Activated CD4-positive, alpha-beta memory T cell treated with anti-CD3 and anti-CD28 coated beads for 36 hours (primary cell): ENCODE measurements around the gene EPG5. TPM values are rescaled to one million over a fixed set of nuclear protein-coding genes. Genes with fewer than 3 reads are reported as not detected.
"Not testable (repeated sequence)": the region's sequence is repeated elsewhere in the genome, so short reads cannot be mapped to it uniquely, and the experiment has no call there.

Experiments
- CTCF ChIA-PET: fragments of 350-600 bp; sonication (Branson Sonifier 250); formaldehyde crosslinking; loops from one replicate; lab custom pipeline; 2021; ENCODE audit warnings: antibody characterized with exemption, inconsistent platforms; lab: Charles Lee
- POLR2A ChIA-PET: fragments of 350-600 bp; sonication (Branson Sonifier 250); formaldehyde crosslinking; loops from one replicate; lab custom pipeline; 2021; ENCODE audit warnings: antibody characterized with exemption; lab: Charles Lee
- DNase-seq: peaks from one replicate; pipeline ENCODE4 v3.0.0-alpha.2; 2020
- H3K27ac Mint-ChIP-seq: one replicate; pipeline ENCODE4 v1.8.0; 2021; ENCODE audit warnings: mixed read lengths
- H3K27me3 Mint-ChIP-seq: one replicate; pipeline ENCODE4 v1.8.0; 2021; ENCODE audit warnings: mixed read lengths
- H3K36me3 Mint-ChIP-seq: one replicate; pipeline ENCODE4 v1.8.0; 2021; ENCODE audit warnings: mixed read lengths
- H3K4me1 Mint-ChIP-seq: one replicate; pipeline ENCODE4 v1.8.0; 2021; ENCODE audit warnings: low read depth, mixed read lengths
- H3K4me3 Mint-ChIP-seq: one replicate; pipeline ENCODE4 v1.8.0; 2021; ENCODE audit warnings: mild to moderate bottlenecking, mixed read lengths
- H3K9me3 Mint-ChIP-seq: one replicate; pipeline ENCODE4 v1.8.0; 2021; ENCODE audit warnings: mixed read lengths
- intact Hi-C: fragments of 100-400 bp; cut with micrococcal nuclease; formaldehyde crosslinking; loops from one replicate; pipeline ENCODE4 v1.15.1; 2023
- total RNA-seq, 2 experiments: library from RNA; stranded (reverse); gene quantifications; one replicate each; pipeline ENCODE4 v1.2.3, GENCODE V29; 2021

The EPG5 gene
- total RNA-seq, 2 experiments from 2014 or later: 18.8 to 21.4 TPM

DNA sequence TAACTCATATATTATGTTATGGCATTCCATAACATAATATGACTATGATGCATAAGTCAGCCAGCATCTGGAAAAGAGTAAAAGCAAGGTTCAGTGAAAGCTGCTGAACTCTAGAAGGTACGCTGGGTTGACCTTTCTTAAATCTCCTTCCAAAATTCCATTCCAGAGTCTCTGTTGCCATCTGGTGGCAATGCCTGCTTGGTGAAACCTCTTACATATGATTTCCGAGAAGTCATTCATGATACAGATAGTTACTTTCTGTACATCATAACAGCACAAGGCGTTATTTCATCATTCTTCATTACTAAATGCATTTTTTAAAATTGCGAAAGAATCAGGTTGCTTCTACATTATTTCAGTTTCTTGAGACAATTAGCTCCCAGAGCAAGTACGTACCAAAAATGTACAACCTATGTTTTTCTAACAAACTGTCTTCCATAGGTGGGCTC lies 7.0 kb upstream of the EPG5 start:
- peak; percentile 83 for DNase-seq
- H3K9me3 Mint-ChIP-seq: no peaks in the 10 kb centered on the region
- ChIA-PET CTCF (interaction anchor here (0.6 to 3.9 kb wide), 24 partner anchors 11 to 311 kb away, joined by 3 to 46 read pairs (median 4); no protein-coding TSS in a partner anchor), POLR2A (interaction anchor here (0.6 to 1.3 kb wide), 3 partner anchors 97 to 100 kb away, joined by 3 to 4 read pairs (median 3); no protein-coding TSS in a partner anchor)
- no peaks in the 10 kb centered on the region for H3K36me3 Mint-ChIP-seq
- intact Hi-C loops: loop anchor here (1.0 to 2.0 kb wide), 7 partner anchors 64 to 353 kb away; no protein-coding TSS in a partner anchor
- H3K27me3 Mint-ChIP-seq: no peaks in the 10 kb centered on the region
- H3K27ac Mint-ChIP-seq: peak overlapping the region; percentile 78
- no peak overlapping the region for H3K4me3 Mint-ChIP-seq
- peaks cover 5% of the 10 kb centered on the region for H3K4me1 Mint-ChIP-seq

DNA sequence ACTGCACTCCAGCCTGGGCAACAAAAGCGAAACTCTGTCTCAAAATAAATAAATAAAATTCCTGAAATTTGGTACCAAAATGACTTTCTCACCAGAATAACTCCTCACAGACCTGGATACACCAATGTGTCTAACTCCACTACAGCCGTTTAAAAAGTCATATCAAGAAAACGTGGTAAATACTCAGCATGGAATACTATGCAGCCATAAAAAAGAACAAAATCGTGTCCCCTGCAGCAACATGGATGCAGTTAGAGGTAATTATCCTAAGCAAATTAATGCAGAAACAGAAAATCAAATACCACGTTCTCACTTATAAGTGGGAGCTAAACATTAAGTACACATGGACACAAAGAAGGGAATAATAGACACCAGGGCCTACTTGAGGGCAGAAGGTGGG lies 2.2 kb downstream of the EPG5 start:
- intact Hi-C loops, H3K4me3 Mint-ChIP-seq, DNase-seq, POLR2A ChIA-PET, H3K36me3 Mint-ChIP-seq, H3K9me3 Mint-ChIP-seq, H3K27ac Mint-ChIP-seq, H3K27me3 Mint-ChIP-seq: not testable (repeated sequence)
- CTCF ChIA-PET: interaction anchor here (4.5 kb wide), 1 partner anchor 108 kb away, joined by 23 read pairs; the partner anchor contains the start of gene PSTPIP2
- peaks cover 52% of the 10 kb centered on the region for H3K4me1 Mint-ChIP-seq

DNA sequence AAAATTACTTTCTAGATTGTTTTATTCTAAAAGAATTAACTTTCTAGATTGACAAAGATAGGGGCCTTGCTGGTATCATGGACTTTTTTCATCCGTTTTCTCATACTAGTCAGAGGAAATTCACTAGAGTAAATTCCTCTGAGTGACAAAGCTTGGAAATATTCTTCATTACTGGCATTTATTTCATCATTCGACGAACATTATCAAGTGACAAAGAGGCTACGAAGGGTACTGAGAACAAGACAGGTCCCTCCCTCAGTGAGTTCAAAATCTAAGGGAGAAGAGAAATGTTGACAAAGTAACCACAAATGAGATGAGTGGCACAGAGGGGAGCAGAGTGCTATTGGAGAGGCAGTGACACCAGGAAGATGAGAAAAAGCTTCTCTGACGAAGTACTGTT lies 4.3 kb downstream of the EPG5 start:
- no peaks in the 10 kb centered on the region for H3K27me3 Mint-ChIP-seq
- intact Hi-C loops: loop anchor here (1.0 to 2.0 kb wide), 4 partner anchors 24 to 276 kb away; no protein-coding TSS in a partner anchor
- ChIA-PET POLR2A (interaction anchor here (1.2 kb wide), 1 partner anchor 35 kb away, joined by 3 read pairs; no protein-coding TSS in a partner anchor), CTCF (interaction anchor here (1.0 to 4.5 kb wide), 6 partner anchors 9 to 110 kb away, joined by 3 to 23 read pairs (median 6); partner anchors contain the start of gene PSTPIP2)
- H3K4me3 Mint-ChIP-seq: peak overlapping the region; percentile 17
- peaks cover 60% of the 10 kb centered on the region for H3K4me1 Mint-ChIP-seq
- DNase-seq: no peak
- H3K27ac Mint-ChIP-seq: peak overlapping the region; percentile 86
- no peaks in the 10 kb centered on the region for H3K9me3 Mint-ChIP-seq
- peaks cover 10% of the 10 kb centered on the region for H3K36me3 Mint-ChIP-seq

DNA sequence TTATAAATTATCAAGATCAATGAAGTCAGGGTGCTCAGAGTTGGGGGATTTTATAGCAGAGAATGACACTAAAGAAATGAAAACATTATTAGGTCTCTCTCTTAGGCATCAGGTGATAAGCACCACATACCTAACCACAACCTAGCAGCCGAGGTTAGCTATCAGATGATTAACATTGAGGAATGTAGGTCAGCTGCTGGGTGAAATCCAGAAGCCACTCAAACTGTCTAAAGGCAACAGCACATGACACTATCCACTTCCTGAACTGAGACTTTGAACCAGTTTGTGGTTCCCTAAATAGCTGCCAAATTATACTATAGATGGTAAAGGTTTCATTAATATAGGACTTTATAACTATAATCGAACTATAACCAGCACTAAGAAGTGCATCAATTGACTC lies 4.7 kb downstream of the EPG5 start:
- Mint-ChIP-seq H3K4me1 (peaks cover 63% of the 10 kb centered on the region), H3K4me3 (no peak overlapping the region), H3K36me3 (peaks cover 10% of the 10 kb centered on the region), H3K9me3 (no peaks in the 10 kb centered on the region), H3K27me3 (no peaks in the 10 kb centered on the region), H3K27ac (peak overlapping the region; percentile 79)
- POLR2A ChIA-PET: interaction anchor here (1.2 kb wide), 1 partner anchor 35 kb away, joined by 3 read pairs; no protein-coding TSS in a partner anchor
- CTCF ChIA-PET: interaction anchor here (1.0 to 4.5 kb wide), 6 partner anchors 10 to 110 kb away, joined by 3 to 23 read pairs (median 6); partner anchors contain the start of gene PSTPIP2
- intact Hi-C loops: loop anchor here (1.0 to 2.0 kb wide), 4 partner anchors 24 to 276 kb away; no protein-coding TSS in a partner anchor
- DNase-seq: peak; percentile 59

DNA sequence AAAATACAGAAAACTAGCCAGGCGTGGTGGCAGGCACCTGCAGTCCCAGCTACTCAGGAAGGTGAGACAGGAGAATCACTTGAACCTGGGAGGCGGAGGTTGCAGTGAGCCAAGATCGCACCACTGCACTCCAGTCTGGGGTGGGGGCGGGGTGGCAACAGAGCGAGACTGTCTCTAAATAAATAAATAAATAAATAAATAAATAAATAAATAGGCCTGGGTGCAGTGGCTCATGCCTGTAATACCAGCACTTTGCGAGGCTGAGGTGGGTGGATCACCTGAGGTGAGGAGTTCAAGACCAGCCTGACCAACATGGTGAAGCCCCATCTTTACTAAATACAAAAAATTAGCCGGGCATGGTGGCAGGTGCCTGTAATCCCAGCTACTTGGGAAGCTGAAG lies 7.6 kb downstream of the EPG5 start:
- Mint-ChIP-seq H3K4me1 (peaks cover 64% of the 10 kb centered on the region), H3K36me3 (peaks cover 18% of the 10 kb centered on the region)
- DNase-seq, H3K4me3 Mint-ChIP-seq, H3K27ac Mint-ChIP-seq, intact Hi-C loops, H3K27me3 Mint-ChIP-seq, H3K9me3 Mint-ChIP-seq: not testable (repeated sequence)
- ChIA-PET POLR2A (interaction anchor here (1.1 kb wide), 1 partner anchor 11 kb away, joined by 3 read pairs; no protein-coding TSS in a partner anchor), CTCF (interaction anchor here (1.8 kb wide), 1 partner anchor 114 kb away, joined by 4 read pairs; no protein-coding TSS in a partner anchor)

DNA sequence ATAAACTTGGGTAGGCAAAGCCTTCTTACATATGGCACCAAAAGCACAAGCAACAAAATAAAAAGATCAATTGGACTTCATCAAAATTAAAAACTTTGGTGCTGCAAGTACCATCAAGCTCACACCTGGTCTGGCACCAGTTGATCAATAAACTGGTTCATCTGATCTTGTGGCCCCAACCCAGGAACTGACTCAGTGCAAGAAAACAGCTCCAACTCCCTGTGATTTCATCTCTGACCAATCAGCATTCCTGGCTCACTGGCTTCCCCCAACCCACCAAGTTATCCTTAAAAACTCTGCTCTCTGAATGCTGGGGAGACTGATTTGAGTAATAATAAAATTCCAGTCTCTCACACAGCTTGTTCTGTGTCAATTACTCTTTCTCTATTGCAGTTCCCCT lies 8.4 kb downstream of the EPG5 start:
- intact Hi-C loops: no loop called here
- peaks cover 25% of the 10 kb centered on the region for H3K36me3 Mint-ChIP-seq
- H3K27me3 Mint-ChIP-seq: no peaks in the 10 kb centered on the region
- H3K27ac Mint-ChIP-seq: no peak overlapping the region
- ChIA-PET CTCF (interaction anchor here (0.6 to 1.8 kb wide), 3 partner anchors 79 to 300 kb away, joined by 3 to 4 read pairs (median 3); no protein-coding TSS in a partner anchor), POLR2A (interaction anchor here (1.1 kb wide), 1 partner anchor 10 kb away, joined by 3 read pairs; no protein-coding TSS in a partner anchor)
- peaks cover 66% of the 10 kb centered on the region for H3K4me1 Mint-ChIP-seq
- no peak overlapping the region for H3K4me3 Mint-ChIP-seq
- no peaks in the 10 kb centered on the region for H3K9me3 Mint-ChIP-seq
- DNase-seq: no peak

DNA sequence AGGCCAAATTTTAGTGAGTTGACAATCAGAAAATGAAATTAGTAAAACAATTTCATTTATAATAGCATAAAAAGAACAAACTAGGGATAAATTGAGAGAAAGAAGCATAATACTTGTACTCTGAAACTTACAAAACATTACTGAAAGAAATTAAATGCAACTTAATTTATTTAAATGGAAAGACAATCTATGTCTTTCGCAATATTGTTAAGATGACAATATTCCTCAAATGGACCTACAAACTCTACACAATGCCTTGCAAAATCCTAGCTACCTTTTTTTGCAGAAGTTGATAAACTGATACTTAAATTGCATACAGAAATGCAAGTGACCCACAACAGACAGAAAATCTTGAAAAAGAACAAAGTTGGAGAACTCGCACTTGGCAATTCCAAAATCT lies 9.1 kb downstream of the EPG5 start:
- H3K4me1 Mint-ChIP-seq: peaks cover 62% of the 10 kb centered on the region
- peaks cover 32% of the 10 kb centered on the region for H3K36me3 Mint-ChIP-seq
- H3K27me3 Mint-ChIP-seq: no peaks in the 10 kb centered on the region
- no peak overlapping the region for H3K4me3 Mint-ChIP-seq
- no peaks in the 10 kb centered on the region for H3K9me3 Mint-ChIP-seq
- no peak overlapping the region for H3K27ac Mint-ChIP-seq
- ChIA-PET POLR2A (no interaction called here), CTCF (interaction anchor here (0.9 to 1.8 kb wide), 2 partner anchors 78 to 116 kb away, joined by 3 to 4 read pairs; no protein-coding TSS in a partner anchor)
- no peak for DNase-seq
- intact Hi-C loops: no loop called here

DNA sequence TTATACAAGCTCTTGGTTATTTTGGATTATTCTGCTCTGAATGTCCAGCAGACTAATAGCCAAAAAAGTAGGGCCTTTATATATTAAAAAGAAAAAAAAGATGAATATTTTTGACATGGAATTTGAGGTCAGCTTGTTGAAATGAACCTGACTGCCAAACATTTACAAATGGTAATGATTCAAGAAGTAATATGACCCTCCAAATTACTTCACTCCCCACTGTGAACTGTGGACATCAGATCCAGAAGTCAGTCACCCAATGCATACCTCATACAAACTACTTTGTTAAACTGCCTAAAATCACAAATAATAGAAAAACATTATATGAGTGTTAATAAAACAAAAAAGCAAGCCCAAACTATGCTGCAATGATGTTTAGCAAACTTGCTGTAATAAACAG lies 10.0 kb downstream of the EPG5 start:
- no peak overlapping the region for H3K27ac Mint-ChIP-seq
- no peak overlapping the region for H3K4me3 Mint-ChIP-seq
- peaks cover 37% of the 10 kb centered on the region for H3K36me3 Mint-ChIP-seq
- CTCF ChIA-PET: interaction anchor here (0.6 to 0.9 kb wide), 2 partner anchors 50 to 117 kb away, joined by 3 to 4 read pairs; no protein-coding TSS in a partner anchor
- no peaks in the 10 kb centered on the region for H3K27me3 Mint-ChIP-seq
- POLR2A ChIA-PET: no interaction called here
- H3K9me3 Mint-ChIP-seq: no peaks in the 10 kb centered on the region
- peaks cover 57% of the 10 kb centered on the region for H3K4me1 Mint-ChIP-seq
- no peak for DNase-seq
- intact Hi-C loops: no loop called here

DNA sequence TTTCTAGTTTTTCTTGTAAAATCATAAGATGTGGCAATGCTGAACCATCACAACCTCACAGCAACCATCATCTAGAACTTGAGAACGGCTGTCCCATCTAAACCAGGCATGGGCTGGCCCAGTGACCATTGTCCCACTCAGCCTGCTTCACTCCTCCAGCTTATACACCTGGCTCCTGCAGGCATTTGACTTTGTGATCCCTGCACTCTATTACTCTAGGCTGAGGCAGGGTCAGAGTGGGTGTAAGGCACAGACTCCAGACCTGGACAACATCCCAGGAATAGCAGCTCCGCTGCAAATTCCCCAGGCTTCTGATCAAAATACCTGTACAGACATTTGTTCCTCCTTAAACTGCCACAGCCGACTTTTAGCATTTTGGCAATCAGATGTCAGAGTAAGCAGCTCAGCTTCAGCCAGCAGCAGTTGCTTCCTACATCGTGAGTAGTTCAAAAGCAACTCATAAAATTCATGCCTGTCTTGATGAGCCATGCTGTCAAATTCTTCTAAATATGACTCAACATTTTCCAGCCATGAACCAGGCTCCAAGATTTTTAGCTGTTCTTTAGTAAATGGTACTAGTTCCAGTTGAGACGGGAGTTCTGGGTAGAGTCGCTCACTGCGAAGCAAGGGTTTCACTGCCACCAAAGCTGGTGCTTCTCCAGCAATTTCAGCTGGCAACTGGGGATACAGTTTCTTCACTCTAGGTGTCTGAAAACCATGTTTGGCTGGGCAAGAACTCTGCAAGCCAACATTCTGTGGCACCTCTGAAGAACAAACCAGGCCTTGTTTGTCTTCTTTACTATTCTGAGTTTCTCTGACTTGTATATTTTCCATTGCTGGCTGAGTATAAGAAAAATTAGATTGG lies 12.8 kb downstream of the EPG5 start:
- Mint-ChIP-seq H3K27me3 (no peaks in the 10 kb centered on the region), H3K9me3 (no peaks in the 10 kb centered on the region), H3K27ac (no peak overlapping the region), H3K4me3 (no peak overlapping the region), H3K36me3 (peaks cover 53% of the 10 kb centered on the region), H3K4me1 (peaks cover 38% of the 10 kb centered on the region)
- intact Hi-C loops: no loop called here
- no peak for DNase-seq
- ChIA-PET POLR2A (no interaction called here), CTCF (interaction anchor here (1.1 to 3.6 kb wide), 2 partner anchors 20 to 119 kb away, joined by 5 to 15 read pairs; no protein-coding TSS in a partner anchor)

DNA sequence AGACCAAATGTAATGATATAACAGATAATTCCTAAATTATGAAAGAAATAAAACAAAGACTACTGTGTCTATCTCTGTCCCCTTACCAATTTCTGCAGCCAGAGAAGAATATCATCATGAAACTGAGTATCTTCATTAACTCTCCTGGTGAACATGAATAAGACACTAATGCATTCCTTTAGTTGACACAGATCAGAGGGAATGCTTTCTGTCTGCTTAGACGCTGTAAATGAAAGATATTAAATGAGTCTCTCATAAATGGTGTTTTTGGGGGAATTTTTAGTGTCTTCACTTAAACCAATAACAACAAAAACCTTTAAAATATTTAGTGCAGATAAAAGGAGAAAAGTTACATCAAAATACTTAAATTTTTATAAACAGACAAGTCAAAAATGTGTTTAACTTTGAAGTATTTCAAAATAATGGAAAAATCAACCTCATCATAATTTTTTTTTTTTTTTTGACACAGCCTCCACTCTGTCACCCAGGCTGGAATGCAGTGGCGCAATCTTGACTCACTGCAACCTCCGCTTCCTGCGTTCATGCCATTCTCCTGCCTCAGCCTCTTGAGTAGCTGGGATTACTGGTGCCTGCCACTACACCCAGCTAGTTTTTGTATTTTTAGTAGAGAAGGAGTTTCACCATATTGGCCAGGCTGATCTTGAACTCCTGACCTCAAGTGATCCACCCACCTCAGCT lies 16.0 kb downstream of the EPG5 start:
- Mint-ChIP-seq H3K4me1 (peaks cover 23% of the 10 kb centered on the region), H3K27ac (no peak overlapping the region), H3K27me3 (no peaks in the 10 kb centered on the region), H3K4me3 (no peak overlapping the region), H3K9me3 (no peaks in the 10 kb centered on the region), H3K36me3 (peaks cover 71% of the 10 kb centered on the region)
- POLR2A ChIA-PET: no interaction called here
- DNase-seq: no peak
- intact Hi-C loops: no loop called here
- CTCF ChIA-PET: interaction anchor here (1.0 kb wide), 1 partner anchor 23 kb away, joined by 3 read pairs; no protein-coding TSS in a partner anchor

DNA sequence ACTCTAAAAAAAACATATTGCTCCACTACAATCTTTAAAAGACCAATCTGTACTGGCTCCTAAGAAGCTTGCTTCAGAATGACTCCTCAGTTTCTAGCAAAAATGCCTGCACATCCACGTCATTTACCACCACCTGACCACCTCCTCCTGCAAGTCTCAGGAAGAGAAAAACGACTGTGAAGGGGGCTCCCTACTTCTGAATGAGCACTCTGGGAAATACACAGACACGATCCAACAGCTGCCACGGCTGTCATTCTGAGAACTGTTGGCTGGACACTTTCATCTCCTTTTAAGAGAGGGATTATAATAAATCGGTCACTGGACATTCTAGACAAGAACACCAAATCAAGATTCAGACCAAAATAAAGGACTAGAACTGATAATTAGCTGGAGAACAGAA lies 21.5 kb downstream of the EPG5 start:
- Mint-ChIP-seq H3K4me1 (peaks cover 7% of the 10 kb centered on the region), H3K9me3 (no peaks in the 10 kb centered on the region), H3K4me3 (no peak overlapping the region), H3K27ac (no peak overlapping the region), H3K36me3 (peaks cover 68% of the 10 kb centered on the region), H3K27me3 (no peaks in the 10 kb centered on the region)
- POLR2A ChIA-PET: no interaction called here
- DNase-seq: no peak
- CTCF ChIA-PET: interaction anchor here (1.0 kb wide), 1 partner anchor 128 kb away, joined by 5 read pairs; no protein-coding TSS in a partner anchor
- intact Hi-C loops: no loop called here
